Mesothelial cell of epicardium (in vitro differentiated cells): ENCODE results near the gene NR1I2. TPM values are rescaled to one million over a fixed set of nuclear protein-coding genes. Genes with fewer than 3 reads are reported as not detected.

ENCODE experiments used
- DNase-seq, 2 experiments: peaks; one replicate each; pipeline ENCODE4 v3.0.0; 2021; ENCODE audit warnings: low spot score in 2 of 2; ENCODE audit not compliant: unreplicated experiment in 2 of 2
- H3K27ac Mint-ChIP-seq: 2 replicates; pipeline ENCODE4 v1.8.0; 2021; ENCODE audit warnings: mixed read lengths
- H3K27me3 Mint-ChIP-seq: 2 replicates; pipeline ENCODE4 v1.8.0; 2021; ENCODE audit warnings: low read depth, mixed read lengths
- H3K36me3 Mint-ChIP-seq: 2 replicates; pipeline ENCODE4 v1.8.0; 2021; ENCODE audit warnings: mixed read lengths
- H3K4me1 Mint-ChIP-seq: 2 replicates; pipeline ENCODE4 v1.8.0; 2021; ENCODE audit warnings: mixed read lengths
- H3K4me3 Mint-ChIP-seq: 2 replicates; pipeline ENCODE4 v1.8.0; 2021; ENCODE audit warnings: mild to moderate bottlenecking, moderate library complexity, mixed read lengths
- H3K9me3 Mint-ChIP-seq: 2 replicates; pipeline ENCODE4 v1.8.0; 2021; ENCODE audit warnings: mixed read lengths
- total RNA-seq: library from RNA; stranded (reverse); gene quantifications from 3 replicates; pipeline ENCODE4 v1.2.1, GENCODE V29; 2021
- TF ChIP-seq, protein P1 (sequence below): fragments of 200-600 bp; sonication (generic); IDR thresholded peaks from one replicate; pipeline ENCODE4 v1.5.0; 2021; ENCODE audit warnings: antibody characterized with exemption; ENCODE audit not compliant: unreplicated experiment

Gene NR1I2
- total RNA-seq, 1 donor from 2014 or later, result 0.07 TPM

DNA sequence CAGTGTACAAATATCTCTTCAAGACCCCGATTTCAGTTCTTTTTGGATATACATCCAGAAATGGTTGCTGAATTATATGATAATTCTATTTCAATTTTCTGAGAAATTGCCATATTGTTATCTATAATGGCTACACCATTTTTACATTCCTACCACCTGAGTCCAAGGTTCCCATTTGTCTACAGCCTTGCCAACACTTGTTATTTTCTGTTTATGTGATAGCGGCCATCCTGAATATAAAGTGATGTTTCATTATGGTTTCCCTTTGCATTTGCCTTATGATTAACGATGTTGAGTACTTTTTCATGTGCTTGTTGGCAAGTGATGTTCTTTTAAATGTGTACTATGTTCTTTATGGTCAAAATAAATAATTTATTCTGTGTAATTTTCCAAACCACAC is 8.5 kb downstream of the NR1I2 start:
- H3K36me3 Mint-ChIP-seq, result no peaks in the 10 kb centered on the region
- TF ChIP-seq, protein P1, sequence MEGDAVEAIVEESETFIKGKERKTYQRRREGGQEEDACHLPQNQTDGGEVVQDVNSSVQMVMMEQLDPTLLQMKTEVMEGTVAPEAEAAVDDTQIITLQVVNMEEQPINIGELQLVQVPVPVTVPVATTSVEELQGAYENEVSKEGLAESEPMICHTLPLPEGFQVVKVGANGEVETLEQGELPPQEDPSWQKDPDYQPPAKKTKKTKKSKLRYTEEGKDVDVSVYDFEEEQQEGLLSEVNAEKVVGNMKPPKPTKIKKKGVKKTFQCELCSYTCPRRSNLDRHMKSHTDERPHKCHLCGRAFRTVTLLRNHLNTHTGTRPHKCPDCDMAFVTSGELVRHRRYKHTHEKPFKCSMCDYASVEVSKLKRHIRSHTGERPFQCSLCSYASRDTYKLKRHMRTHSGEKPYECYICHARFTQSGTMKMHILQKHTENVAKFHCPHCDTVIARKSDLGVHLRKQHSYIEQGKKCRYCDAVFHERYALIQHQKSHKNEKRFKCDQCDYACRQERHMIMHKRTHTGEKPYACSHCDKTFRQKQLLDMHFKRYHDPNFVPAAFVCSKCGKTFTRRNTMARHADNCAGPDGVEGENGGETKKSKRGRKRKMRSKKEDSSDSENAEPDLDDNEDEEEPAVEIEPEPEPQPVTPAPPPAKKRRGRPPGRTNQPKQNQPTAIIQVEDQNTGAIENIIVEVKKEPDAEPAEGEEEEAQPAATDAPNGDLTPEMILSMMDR, result no peak
- H3K4me1 Mint-ChIP-seq, result no peaks in the 10 kb centered on the region
- peaks cover 6% of the 10 kb centered on the region for H3K9me3 Mint-ChIP-seq
- no peaks in the 10 kb centered on the region for H3K27me3 Mint-ChIP-seq
- H3K27ac Mint-ChIP-seq, result no peak overlapping the region
- no peak overlapping the region for H3K4me3 Mint-ChIP-seq
- DNase-seq, result no peak

DNA sequence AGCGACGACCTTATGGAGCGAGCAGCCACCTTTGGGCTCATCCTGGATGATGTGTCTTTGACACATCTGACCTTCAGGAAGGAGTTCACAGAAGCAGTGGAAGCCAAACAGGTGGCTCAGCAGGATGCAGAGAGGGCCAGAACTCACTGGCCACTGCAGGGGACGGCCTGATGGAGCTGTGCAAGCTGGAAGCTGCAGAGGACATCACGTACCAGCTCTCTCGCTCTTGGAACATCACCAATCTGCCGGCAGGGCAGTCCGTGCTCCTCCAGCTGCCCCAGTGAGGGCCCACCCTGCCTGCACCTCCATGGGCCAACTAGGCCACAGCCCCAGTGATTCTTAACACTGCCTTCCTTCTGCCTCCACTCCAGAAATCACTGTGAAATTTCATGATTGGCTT is 10.4 kb downstream of the NR1I2 start:
- Mint-ChIP-seq H3K27me3 (no peaks in the 10 kb centered on the region), H3K9me3 (peaks cover 6% of the 10 kb centered on the region), H3K36me3 (no peaks in the 10 kb centered on the region), H3K4me3 (no peak overlapping the region), H3K27ac (no peak overlapping the region), H3K4me1 (no peaks in the 10 kb centered on the region)
- no peak for DNase-seq
- TF ChIP-seq, protein P1, result no peak

DNA sequence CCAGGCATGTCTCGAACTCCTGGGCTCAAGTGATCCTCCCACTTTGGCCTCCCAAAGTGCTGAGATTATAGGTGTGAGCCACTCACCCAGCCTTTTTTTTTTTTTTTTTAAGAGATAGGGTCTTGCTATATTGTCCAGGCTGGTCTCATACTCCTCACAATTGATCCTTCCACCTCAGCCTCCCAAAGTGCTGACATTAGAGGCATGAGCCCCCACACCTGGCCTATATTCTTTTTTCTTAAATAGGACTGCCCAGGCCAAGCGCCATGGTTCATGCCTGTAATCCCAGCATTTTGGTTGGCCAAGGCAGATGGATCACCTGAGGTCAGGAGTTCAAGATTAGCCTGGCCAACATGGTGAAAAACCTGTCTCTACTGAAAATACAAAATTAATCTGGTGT is 12.5 kb downstream of the NR1I2 start:
- Mint-ChIP-seq H3K4me3 (no peak overlapping the region), H3K27ac (no peak overlapping the region), H3K9me3 (peaks cover 6% of the 10 kb centered on the region), H3K36me3 (no peaks in the 10 kb centered on the region), H3K4me1 (peaks cover 3% of the 10 kb centered on the region), H3K27me3 (no peaks in the 10 kb centered on the region)
- DNase-seq, result no peak
- TF ChIP-seq, protein P1, result no peak

DNA sequence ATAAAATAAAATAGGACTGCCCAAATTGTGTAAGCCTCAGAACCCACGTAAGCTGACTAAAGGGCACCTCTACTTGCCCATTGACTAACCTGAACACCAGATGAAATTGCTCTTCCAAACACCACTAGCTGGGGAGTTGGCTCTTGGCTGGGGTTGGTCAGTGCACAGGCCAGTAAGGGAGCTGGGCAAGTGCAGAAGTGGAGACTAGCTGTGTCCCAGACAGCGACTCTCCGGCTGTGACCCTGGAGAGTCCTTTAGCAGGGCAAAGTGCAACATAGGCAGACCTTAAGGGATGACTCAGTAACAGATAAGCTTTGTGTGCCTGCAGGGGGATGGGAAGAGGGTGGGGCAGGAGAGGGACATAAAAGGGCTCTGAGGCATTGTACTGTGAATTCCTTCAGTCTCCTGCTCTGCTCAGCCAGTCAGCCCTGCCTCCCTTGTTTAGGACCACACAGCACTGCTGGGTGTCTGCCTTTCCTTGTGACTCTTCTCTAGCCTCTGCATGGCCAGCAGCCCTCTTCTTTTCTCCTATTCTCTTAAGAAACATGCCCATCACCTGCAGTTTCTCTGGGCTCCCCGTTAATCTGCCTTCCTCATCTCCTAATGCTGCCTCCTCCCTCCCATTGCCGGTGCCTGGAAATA is 13.2 kb downstream of the NR1I2 start:
- Mint-ChIP-seq H3K4me3 (no peak overlapping the region), H3K9me3 (peaks cover 5% of the 10 kb centered on the region), H3K4me1 (peaks cover 3% of the 10 kb centered on the region), H3K27me3 (peaks cover 2% of the 10 kb centered on the region), H3K27ac (no peak overlapping the region), H3K36me3 (no peaks in the 10 kb centered on the region)
- TF ChIP-seq, protein P1, result no peak
- no peak for DNase-seq

DNA sequence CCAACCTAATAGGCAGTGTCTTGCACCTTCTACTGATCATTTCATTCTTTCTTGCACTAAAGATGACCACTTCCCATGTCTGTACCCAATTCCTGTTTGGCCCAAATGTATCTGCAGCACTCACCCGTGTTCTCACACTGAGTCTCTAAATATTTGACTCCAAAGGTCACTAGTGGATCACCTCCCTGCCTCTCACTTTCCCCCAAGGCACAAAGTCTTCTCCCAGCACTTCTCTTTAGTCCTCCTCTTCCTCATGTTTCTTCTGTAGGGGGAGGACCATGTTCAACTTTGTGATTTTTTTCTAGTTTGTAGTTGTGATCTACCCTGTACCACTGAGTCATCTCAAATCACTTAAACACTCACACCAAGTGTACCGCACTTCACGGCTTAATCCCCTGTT is 13.9 kb downstream of the NR1I2 start:
- Mint-ChIP-seq H3K27ac (no peak overlapping the region), H3K9me3 (no peaks in the 10 kb centered on the region), H3K4me1 (peaks cover 3% of the 10 kb centered on the region), H3K4me3 (no peak overlapping the region), H3K36me3 (no peaks in the 10 kb centered on the region), H3K27me3 (peaks cover 2% of the 10 kb centered on the region)
- no peak for DNase-seq
- TF ChIP-seq, protein P1, result no peak

DNA sequence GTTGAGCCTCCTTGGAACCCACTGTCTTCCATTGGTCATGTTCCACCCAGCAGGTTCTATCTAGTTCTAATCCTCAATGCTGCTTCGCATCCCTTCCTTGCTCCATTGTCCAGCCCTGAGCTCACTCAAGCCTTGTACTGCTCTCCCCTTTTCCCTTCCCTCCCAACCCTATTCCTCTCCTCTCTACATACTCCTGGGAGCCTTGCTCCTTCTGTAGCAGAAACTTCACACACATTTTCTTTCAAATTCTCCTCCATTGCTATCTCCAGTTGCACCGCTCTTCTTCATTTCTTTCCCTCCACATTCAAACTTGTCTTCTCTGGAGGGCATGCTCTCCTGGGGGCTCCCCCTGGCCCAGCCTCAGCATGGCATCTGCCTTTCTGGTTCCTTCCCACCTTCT is 14.5 kb downstream of the NR1I2 start:
- H3K4me3 Mint-ChIP-seq, result no peak overlapping the region
- peaks cover 3% of the 10 kb centered on the region for H3K4me1 Mint-ChIP-seq
- H3K36me3 Mint-ChIP-seq, result no peaks in the 10 kb centered on the region
- DNase-seq, result no peak
- no peak overlapping the region for H3K27ac Mint-ChIP-seq
- TF ChIP-seq, protein P1, result no peak
- peaks cover 2% of the 10 kb centered on the region for H3K27me3 Mint-ChIP-seq
- H3K9me3 Mint-ChIP-seq, result no peaks in the 10 kb centered on the region
